Dermis microvascular lymphatic vessel endothelial cell (primary cell): ENCODE results near the gene ZNF273. TPM values are rescaled to one million over a fixed set of nuclear protein-coding genes. Genes with fewer than 3 reads are reported as not detected.
"Not testable (repeated sequence)": the region's sequence is repeated elsewhere in the genome, so short reads cannot be mapped to it uniquely, and the experiment has no call there.

Experiments
- DNase-seq, 2 donors: peaks; one replicate each; pipeline versions ENCODE4 v3.0.0 to v3.0.0-alpha.2; 2010; ENCODE audit warnings: low read depth in 2 of 2
- total RNA-seq: library from RNA; depleted of rRNA; stranded (reverse); fragments of >200 nt; gene quantifications from 2 replicates; pipeline ENCODE4 v1.2.1, GENCODE V29; 2014

The ZNF273 gene
- total RNA-seq, 1 donor from 2014 or later, result 4.2 TPM

DNA sequence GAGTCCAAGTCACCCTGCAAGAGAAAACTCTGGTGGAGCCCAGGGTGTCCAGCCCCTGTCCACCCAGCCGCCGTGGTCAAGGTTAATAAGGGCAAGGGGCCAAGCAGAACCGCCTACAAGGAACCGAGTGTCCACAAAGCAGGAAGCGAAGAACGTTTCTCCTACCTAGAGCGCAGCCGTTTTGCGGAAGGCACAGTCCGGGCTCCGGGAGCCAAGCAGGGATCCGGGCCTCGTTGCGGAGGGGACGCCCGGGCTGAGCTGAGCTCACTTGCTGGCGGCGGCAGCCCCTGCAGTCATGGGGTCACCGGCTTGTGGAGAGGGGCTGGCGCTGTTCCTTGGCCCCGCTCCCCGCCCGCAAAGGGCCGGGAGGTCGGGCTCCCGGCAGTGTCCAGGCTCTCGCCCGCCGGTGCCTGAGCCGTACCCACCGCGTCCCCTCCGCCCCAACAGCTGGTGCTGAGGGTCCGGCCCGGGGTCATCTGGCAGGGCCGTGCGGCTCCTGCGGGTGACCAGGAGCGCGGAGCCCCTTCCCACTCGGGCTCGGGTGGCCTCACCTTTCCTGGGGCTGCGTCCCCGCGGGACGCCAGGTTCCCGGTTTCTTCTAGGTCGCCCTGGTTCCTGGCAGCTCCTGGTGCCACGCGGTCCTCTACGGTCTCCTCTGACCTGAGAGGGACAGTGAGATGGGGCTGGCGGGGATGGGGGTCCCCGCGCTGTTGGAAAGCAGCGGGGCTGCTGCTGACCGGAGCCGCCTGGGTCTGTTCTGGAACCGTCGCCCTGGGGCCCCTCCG is 14.0 kb upstream of the ZNF273 start:
- no peak for DNase-seq

DNA sequence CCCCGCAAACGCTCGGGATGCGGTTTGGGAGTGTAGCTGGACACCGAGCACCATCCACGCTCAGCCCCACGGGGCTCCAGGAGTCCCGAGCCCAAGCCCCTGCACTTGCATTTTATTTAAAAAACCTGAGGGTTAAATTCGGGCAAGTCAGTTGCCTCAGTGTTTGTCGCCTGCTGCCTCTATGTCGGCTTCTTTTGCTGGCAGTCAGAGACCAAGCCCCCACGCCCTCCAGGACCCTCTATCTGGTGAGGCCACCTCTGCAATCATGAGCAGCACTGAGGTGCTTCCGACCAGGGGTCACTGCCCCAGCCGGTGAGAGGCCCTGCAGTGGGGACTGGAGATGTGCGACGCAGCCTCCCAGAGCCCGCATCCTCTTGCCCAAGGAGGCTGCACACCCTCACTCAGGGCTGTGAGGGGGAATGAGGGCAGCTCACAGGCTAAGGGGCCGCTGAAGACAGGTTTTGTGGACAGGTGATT is 13.3 kb upstream of the ZNF273 start:
- no peak for DNase-seq

DNA sequence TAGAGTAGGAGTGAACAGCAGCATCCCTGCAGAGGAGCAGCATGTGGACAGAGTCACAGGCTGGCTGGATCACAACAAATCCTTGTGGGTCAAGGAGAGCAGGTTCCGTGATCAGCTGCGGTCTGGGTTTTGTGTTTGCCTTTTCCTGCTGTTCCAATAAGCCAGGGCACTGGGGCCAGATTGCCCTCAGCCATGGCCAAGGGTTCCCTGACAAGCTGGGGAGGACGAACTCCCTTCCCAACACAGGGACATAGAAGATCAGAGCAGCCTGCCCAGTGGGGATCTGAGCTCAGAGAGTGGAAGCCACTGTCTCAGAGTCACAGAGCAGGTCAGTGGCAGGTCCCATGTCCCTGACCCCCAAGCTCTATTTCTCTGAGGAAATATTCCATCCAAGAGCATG is 12.8 kb upstream of the ZNF273 start:
- not testable (repeated sequence) for DNase-seq

DNA sequence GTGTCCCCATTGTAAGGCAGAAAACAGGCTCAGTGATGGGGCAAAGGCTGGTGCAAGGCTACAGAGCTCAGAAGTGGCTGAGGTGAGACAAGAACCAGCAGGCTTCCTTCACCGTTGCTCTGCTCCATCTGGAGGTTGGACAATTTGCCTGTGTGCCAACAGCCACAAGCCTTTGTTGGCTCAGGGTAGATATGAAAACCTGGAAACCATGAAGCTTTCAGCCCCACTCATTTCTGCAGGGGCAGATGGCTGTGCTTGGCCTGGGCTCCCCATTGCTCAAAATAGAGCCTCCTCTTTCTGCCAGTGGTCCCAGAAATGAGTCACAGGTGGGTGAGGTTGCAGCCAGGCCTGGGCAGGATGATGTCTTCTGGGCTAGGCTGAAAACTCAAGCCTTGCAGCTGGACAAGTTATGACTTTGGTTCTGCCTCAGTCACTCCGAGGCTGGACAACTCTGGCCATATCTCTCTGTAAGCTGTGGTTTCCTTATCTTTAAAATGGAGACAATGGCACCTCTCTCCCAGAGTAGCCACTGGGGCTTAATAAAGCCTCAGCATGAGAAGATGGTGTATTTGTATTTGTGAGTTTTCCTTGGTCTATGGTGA is 12.2 kb upstream of the ZNF273 start:
- no peak for DNase-seq

DNA sequence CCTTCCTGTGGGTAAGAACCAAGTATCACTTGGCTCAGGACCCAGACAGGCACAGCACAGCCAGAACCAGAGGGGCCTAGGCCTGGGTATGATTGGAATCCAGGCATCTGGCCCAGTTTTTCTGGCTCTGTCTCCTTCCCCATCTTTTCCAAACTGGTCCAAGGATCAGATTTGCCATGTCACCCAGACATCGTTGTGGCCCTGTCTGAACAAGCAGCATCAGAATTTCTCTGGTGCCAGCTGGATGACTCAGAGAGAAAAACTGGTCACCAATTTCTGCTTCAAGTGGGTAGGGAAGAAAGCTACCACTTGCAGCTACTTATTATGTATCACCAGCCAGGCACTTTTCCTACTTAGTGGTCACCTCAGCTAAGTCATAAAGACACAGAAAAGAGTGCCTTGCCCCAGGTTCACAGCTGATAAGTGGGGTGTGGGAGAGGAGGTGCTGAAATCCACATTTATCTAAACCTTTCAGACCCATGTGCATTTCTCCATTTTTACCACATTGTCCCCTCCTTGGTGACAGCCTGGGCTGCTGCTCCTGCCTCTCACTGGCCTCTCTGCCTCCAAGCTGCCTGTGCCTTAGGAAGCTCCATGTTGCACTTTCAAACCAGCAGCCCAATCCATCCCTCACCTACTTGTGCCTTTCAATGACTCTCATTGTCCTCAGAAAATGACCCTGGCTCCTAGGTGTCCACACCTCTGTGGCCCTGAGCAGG is 11.6 kb upstream of the ZNF273 start:
- DNase-seq, result not testable (repeated sequence)

DNA sequence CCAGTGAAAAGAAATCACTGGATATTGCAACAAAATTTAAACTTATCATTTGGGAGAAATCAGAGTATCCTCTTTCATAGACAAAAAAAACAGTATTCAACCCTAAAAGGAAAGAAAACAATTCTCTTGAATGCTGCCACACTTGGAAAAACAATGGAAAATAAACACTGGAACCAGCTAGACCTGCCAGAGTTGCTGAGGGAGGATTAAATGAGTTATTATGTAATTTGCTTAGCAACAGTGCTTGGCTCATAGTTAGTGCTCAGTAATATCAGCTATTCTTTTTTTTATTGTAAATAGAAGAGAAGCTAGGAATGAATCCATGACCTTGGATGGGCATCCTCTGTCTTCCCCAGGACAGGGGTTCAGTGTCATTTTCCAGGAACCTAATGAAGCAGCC is 11.0 kb upstream of the ZNF273 start:
- DNase-seq, result no peak

DNA sequence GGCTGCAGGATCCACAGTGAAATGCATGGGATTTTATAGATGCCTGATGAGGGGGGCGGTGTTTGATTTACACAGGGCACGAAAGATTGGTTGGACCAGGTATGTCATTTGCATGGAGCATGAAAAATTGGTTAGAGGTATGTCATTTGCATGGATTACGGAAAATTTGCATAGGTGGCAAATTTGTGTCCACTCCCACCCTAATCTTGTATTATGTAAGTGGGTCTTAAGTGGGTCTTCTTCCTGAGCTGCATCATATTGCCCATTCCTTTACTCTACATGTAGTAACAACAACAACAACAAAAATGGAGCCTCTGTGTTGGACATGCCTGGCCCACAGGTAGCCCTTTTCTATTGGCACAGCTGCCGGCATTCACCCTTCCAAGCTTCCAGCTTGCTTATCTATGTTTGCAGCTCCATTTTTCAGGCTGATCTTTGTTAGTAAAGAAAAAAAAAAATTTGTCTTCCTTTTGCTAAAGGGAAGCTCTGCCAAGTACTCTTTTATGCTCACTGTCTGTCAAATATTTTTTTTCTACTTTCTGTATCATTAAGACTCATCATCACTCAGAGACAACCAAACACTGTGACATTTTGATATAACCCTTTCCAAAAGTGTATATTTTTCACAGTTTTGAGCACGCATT is 10.3 kb upstream of the ZNF273 start:
- no peak for DNase-seq

DNA sequence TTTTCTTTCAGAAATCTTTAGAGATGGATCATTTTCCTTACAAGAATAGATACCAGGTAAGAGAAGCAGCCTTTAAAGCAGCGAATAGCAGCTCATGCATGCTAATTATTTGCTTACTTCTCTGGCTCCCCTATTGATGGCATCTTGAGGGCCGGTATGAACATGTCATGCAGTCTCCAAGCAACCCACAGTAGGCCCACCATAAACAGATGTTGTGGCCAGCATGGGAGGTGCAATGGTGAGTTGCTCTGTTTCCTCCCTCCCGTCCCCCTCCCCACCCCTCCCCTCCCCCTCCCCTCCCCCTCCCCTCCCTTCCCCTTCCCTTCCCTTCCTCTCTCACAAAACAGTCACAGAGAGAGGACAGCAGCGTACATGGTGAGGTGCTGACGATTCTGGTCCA is 9.7 kb upstream of the ZNF273 start:
- no peak for DNase-seq

DNA sequence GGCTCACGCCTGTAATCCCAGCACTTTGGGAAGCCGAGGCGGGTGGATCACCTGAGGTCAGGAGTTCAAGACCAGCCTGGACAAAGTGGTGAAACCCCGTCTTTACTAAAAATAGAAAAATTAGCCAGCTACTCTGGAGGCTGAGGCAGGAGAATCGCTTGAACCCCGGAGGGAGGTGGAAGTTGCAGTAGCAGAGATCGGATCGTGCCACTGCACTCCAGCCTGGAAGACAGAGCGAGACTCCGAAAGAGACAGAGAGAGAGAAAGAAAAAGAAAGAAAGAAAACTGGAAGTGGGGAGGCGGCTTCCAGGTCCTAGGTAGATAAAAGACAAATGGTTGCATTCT is 640 bp upstream of the ZNF273 start:
- DNase-seq, result not testable (repeated sequence)

DNA sequence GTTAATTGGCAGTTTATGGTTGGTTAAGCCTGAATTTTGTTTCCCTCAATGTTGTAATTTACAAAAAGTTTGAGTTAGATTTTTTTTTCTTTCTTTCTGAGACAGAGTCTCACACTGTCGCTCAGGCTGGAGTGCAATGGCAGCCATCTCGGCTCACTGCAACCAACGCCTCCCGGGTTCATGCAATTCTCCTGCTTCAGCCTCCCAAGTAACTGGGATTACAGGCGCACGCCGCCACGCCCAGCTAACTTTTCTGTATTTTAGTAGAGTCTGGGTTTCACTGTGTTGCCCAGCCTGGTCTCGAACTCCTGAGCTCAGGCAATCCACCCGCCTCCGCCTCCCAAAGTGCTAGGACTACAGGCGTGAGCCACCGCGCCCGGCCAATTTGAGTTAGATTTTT is 935 bp downstream of the ZNF273 start:
- DNase-seq, result no peak

DNA sequence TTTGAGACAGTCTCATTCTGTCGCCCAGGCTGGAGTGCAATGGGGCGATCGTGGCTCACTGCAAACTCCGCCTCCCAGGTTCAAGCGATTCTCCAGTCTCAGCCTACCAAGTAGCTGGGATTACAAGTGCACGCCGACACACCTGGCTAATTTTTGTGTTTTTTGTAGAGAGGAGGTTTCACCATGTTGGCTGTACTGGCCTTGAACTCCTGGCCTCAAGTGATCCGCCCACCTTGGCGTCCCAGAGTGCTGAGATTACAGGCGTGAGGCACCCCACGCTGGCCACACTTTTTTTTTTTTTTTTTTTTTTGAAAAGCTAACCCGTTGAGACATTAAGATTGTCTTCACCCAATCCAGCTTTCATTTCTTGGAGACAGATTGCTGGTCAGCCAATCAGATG is 2.1 kb downstream of the ZNF273 start:
- no peak for DNase-seq

DNA sequence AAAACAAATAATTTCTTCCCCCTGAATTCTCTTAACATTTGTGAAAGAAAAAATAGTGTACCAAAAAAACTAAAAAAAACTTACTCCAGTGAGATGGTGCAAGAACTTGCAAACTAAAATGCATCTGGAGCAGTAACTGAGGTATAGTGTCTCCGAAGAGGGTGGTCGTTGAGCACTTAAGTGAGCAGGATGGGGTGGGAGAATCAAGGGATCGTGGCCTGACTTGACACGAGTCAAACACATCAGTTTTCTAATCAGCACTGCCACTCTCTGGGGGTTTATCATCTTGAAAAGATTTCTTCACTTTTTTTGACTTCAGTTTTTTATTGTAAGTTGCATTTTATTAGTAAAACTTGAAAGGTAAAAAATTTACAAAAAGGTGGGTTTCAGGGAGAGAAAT is 2.5 kb downstream of the ZNF273 start:
- no peak for DNase-seq

DNA sequence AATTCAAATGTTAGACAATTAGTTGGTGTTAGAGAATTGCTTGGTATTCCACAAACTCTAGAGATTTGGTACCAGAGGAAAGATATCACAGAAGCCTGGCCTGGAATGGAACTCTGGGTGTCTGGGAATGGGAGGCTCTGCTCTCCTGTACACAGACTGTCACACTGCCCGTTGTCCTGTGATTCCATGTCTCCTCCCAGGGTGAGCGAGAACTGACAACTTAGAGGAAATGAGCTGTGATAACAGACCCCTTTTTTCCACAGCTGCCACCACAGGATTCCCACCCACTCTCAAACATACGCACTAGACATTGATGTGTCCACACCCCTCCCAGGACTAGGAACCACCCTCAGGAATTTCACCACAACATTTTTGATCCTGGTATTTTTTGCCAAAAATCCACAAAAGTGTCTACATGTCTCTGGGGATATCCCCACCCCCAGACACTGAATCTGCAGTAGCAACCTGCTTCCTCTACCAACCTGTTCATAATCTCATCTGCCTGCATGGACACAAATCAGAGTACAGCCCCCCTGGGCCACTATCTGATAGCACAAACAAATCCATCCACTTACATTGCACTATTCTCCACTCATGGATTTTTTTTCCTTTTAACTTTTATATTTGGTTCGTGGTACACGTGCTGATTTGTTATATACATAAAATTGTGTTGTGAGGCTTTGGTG is 4.7 kb downstream of the ZNF273 start:
- DNase-seq, result peak in 1 of 2 donors; percentile 60

DNA sequence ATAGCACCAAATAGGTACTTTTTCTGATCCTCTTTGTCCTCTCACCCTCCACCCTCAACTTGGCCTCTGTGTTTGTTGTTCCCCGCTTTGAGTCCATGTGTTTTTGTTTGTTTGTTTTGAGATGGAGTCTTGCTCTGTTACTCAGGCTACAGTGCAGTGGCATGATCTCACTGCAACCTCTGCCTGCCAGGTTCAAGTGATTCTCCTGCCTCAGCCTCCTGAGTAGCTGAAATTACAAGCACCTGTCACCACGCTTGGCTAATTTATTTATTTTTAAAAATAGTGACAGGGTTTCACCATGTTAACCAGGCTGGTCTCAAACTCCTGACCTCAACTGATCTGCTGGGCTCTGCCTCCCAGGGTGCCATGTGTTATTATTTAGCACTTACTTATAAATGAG is 5.3 kb downstream of the ZNF273 start:
- DNase-seq, result no peak

DNA sequence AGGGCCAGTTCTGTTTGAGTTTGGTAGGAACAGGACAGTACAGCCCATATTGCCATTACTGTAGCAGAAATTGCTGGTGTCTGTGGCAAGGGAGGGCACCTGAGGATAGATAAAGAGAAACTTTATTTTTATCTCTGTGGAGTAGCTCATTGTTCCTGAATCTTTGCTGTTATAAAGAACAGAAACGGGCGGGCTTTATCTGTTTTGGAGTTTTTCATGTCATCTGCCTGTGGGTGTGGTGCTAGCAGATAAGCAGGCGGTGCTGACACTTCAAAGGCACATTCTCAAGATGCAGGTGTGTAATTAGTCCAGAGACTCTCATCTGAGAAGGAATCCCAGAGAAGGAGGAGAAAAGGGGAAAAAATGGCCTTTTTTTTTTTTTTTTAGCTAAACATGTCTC is 11.5 kb downstream of the ZNF273 start:
- DNase-seq, result no peak

DNA sequence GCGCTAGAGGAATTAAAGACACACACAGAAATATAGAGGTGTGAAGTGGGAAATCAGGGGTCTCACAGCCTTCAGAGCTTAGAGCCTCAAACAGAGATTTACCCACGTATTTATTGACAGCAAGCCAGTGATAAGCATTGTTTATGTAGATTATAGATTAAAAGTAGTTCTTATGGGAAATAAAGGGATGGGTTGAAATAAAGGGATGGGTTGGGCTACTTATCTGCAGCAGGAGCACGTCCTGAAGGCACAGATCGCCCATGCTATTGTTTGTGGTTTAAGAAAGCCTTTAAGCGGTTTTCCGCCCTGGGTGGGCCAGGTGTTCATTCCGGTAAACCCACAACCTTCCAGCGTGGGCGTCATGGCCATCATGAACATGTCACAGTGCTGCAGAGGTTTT is 12.2 kb downstream of the ZNF273 start:
- not testable (repeated sequence) for DNase-seq

DNA sequence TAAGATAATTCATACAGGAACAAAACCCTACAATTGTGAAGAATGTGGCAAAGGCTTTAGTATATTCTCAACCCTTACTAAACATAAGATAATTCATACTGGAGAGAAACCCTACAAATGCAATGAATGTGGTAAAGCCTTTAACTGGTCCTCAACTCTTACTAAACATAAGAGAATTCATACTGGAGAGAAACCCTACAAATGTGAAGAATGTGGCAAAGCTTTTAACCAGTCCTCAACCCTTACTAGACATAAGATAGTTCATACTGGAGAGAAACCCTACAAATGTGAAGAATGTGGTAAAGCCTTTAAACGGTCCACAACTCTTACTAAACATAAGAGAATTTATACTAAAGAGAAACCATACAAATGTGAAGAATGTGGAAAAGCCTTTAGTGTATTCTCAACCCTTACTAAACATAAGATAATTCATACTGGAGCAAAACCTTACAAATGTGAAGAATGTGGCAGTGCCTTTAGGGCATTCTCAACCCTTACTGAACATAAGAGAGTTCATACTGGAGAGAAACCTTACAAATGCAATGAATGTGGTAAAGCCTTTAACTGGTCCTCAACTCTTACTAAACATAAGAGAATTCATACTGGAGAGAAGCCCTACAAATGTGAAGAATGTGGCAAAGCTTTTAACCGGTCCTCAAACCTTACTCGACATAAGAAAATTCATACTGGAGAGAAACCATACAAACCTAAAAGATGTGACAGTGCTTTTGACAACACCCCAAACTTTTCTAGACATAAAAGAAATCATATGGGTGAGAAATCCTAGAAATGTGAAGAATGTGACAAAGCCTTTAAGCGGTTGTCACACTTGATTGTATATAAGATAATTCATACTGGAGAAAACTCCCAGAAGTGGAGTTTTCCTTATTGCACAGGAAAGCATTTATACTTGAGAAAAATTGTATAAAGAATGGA is 25.4 kb downstream of the ZNF273 start:
- DNase-seq, result not testable (repeated sequence)

DNA sequence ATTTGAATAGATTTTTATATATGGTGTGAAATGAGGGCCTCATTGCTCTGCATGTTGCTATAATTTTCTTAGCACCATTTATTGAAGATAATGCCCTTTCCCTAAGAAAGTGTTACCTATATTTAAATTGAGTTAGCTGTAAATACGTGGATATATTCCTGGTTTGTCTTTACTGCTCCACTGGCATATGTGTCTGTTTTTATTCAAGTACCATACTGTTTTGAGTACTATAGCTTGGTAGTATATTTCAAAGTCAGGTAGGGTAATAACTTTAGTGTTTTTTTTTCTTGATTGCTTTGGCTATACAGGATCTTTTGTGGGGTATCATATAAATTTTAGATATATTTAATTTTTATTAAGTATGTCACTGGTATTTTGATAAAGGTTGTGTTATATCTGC is 31.4 kb downstream of the ZNF273 start:
- DNase-seq, result no peak

DNA sequence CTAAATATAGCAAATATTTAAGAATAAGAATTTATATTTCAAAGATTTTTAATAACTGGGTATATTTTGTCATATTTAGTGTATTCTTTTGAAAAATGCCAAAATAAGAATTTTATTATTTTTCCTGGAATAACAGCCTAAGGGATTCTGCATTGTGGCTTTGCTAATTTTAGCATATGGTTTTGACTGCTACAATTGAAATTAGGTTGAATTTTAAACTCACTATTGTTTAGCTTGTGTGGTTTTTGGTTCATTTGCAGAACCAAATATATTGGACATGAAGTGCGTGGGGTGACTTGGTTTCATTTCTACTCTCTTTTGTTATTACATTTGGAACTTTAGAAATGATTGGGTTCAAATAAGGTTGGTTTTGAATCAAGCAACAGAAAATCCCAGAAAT is 35.5 kb downstream of the ZNF273 start:
- no peak for DNase-seq

DNA sequence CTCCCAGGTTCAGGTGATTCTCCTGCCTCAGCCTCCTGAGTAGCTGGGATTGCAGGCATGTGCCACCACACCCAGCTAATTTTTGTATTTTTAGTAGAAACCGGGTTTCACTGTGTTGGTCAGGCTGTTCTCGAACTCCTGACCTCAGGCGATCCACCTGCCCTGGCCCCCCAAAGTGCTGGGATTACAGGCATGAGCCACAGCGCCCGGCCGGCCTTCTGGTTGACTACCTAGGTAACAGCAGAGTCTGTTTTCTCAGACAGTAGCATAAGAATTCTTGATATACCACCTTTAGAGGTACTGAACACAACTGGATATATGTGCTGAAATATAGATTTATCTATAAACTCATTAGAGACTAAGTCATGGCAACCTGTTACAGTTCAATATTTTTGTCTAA is 36.9 kb downstream of the ZNF273 start:
- not testable (repeated sequence) for DNase-seq
